ENCODE data around the gene PNRC1. TPM values are rescaled to one million over a fixed set of nuclear protein-coding genes. Genes with fewer than 3 reads are reported as not detected.

Gene PNRC1
- total and polyA plus RNA-seq, 2 experiments from 2014 or later: 35.0 to 38.6 TPM

DNA sequence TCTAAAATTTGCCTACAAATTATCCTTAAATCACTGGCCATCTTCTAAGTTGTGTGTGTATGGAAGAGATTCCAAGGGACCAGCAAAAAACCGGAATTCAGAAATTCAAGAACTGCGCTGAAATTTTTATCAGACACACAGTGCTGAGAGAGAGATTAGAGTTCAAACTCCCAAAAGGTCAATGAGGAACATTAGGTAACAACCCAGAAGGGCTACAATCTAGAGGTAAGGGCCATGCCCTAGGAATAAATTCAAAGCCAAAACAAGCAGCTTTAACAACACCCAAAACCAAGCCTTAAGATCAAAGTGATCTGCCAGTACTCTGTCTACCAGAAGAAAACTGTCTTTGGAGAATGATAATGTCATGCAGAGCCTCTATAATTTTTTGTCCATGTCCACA is 19.6 kb downstream of the PNRC1 start:
- H2AFZ ChIP-seq: no peak overlapping the region
- Mint-ChIP-seq H3K4me3 (no peak overlapping the region), H3K36me3 (ENCODE audit: low read depth) (peaks cover 5% of the 10 kb centered on the region), H3K27me3 (ENCODE audit: insufficient read depth, low read depth, poor library complexity) (peaks cover 1% of the 10 kb centered on the region), H3K4me1 (no peaks in the 10 kb centered on the region), H3K9me3 (no peaks in the 10 kb centered on the region), H3K27ac (no peak overlapping the region)
- no peak overlapping the region for H3K4me3 ChIP-seq
- no peaks in the 10 kb centered on the region for H4K20me1 ChIP-seq (replicated peaks; ENCODE audit: insufficient read depth)
- no peak overlapping the region for H3K27ac ChIP-seq (ENCODE audit: low read depth)
- TF ChIP-seq, protein P1, sequence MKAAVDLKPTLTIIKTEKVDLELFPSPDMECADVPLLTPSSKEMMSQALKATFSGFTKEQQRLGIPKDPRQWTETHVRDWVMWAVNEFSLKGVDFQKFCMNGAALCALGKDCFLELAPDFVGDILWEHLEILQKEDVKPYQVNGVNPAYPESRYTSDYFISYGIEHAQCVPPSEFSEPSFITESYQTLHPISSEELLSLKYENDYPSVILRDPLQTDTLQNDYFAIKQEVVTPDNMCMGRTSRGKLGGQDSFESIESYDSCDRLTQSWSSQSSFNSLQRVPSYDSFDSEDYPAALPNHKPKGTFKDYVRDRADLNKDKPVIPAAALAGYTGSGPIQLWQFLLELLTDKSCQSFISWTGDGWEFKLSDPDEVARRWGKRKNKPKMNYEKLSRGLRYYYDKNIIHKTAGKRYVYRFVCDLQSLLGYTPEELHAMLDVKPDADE (IDR thresholded peaks at IDR 0.05): no peak
- no peak for TF ChIP-seq ZNF331 (CRISPR knock-in tag; IDR thresholded peaks at IDR 0.05; ENCODE audit: low read depth)
- no peak for TF ChIP-seq JUNB (IDR thresholded peaks at IDR 0.05; ENCODE audit: unreplicated experiment)
- TF ChIP-seq EZH2phosphoT487 (IDR thresholded peaks at IDR 0.05; ENCODE audit: unreplicated experiment): no peak
- TF ChIP-seq, protein P2, sequence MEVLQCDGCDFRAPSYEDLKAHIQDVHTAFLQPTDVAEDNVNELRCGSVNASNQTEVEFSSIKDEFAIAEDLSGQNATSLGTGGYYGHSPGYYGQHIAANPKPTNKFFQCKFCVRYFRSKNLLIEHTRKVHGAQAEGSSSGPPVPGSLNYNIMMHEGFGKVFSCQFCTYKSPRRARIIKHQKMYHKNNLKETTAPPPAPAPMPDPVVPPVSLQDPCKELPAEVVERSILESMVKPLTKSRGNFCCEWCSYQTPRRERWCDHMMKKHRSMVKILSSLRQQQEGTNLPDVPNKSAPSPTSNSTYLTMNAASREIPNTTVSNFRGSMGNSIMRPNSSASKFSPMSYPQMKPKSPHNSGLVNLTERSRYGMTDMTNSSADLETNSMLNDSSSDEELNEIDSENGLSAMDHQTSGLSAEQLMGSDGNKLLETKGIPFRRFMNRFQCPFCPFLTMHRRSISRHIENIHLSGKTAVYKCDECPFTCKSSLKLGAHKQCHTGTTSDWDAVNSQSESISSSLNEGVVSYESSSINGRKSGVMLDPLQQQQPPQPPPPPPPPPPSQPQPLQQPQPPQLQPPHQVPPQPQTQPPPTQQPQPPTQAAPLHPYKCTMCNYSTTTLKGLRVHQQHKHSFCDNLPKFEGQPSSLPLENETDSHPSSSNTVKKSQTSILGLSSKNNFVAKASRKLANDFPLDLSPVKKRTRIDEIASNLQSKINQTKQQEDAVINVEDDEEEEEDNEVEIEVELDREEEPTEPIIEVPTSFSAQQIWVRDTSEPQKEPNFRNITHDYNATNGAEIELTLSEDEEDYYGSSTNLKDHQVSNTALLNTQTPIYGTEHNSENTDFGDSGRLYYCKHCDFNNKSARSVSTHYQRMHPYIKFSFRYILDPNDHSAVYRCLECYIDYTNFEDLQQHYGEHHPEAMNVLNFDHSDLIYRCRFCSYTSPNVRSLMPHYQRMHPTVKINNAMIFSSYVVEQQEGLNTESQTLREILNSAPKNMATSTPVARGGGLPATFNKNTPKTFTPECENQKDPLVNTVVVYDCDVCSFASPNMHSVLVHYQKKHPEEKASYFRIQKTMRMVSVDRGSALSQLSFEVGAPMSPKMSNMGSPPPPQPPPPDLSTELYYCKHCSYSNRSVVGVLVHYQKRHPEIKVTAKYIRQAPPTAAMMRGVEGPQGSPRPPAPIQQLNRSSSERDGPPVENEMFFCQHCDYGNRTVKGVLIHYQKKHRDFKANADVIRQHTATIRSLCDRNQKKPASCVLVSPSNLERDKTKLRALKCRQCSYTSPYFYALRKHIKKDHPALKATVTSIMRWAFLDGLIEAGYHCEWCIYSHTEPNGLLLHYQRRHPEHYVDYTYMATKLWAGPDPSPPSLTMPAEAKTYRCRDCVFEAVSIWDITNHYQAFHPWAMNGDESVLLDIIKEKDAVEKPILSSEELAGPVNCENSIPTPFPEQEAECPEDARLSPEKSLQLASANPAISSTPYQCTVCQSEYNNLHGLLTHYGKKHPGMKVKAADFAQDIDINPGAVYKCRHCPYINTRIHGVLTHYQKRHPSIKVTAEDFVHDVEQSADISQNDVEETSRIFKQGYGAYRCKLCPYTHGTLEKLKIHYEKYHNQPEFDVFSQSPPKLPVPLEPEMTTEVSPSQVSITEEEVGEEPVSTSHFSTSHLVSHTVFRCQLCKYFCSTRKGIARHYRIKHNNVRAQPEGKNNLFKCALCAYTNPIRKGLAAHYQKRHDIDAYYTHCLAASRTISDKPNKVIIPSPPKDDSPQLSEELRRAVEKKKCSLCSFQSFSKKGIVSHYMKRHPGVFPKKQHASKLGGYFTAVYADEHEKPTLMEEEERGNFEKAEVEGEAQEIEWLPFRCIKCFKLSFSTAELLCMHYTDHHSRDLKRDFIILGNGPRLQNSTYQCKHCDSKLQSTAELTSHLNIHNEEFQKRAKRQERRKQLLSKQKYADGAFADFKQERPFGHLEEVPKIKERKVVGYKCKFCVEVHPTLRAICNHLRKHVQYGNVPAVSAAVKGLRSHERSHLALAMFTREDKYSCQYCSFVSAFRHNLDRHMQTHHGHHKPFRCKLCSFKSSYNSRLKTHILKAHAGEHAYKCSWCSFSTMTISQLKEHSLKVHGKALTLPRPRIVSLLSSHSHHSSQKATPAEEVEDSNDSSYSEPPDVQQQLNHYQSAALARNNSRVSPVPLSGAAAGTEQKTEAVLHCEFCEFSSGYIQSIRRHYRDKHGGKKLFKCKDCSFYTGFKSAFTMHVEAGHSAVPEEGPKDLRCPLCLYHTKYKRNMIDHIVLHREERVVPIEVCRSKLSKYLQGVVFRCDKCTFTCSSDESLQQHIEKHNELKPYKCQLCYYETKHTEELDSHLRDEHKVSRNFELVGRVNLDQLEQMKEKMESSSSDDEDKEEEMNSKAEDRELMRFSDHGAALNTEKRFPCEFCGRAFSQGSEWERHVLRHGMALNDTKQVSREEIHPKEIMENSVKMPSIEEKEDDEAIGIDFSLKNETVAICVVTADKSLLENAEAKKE (CRISPR knock-in tag; IDR thresholded peaks at IDR 0.05): no peak
- TF ChIP-seq NANOG (IDR thresholded peaks at IDR 0.05; ENCODE audit: borderline replicate concordance): no peak
- TF ChIP-seq ZNF114 (CRISPR knock-in tag; IDR thresholded peaks at IDR 0.05): no peak
- no peak for TF ChIP-seq POLR2AphosphoS5 (IDR thresholded peaks at IDR 0.05; ENCODE audit: low read depth)
- no peak for TF ChIP-seq CREB1 (CRISPR knock-in tag; IDR thresholded peaks at IDR 0.05; ENCODE audit: low read depth)
- TF ChIP-seq, protein P3, sequence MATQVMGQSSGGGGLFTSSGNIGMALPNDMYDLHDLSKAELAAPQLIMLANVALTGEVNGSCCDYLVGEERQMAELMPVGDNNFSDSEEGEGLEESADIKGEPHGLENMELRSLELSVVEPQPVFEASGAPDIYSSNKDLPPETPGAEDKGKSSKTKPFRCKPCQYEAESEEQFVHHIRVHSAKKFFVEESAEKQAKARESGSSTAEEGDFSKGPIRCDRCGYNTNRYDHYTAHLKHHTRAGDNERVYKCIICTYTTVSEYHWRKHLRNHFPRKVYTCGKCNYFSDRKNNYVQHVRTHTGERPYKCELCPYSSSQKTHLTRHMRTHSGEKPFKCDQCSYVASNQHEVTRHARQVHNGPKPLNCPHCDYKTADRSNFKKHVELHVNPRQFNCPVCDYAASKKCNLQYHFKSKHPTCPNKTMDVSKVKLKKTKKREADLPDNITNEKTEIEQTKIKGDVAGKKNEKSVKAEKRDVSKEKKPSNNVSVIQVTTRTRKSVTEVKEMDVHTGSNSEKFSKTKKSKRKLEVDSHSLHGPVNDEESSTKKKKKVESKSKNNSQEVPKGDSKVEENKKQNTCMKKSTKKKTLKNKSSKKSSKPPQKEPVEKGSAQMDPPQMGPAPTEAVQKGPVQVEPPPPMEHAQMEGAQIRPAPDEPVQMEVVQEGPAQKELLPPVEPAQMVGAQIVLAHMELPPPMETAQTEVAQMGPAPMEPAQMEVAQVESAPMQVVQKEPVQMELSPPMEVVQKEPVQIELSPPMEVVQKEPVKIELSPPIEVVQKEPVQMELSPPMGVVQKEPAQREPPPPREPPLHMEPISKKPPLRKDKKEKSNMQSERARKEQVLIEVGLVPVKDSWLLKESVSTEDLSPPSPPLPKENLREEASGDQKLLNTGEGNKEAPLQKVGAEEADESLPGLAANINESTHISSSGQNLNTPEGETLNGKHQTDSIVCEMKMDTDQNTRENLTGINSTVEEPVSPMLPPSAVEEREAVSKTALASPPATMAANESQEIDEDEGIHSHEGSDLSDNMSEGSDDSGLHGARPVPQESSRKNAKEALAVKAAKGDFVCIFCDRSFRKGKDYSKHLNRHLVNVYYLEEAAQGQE (IDR thresholded peaks at IDR 0.05; ENCODE audit: unreplicated experiment): no peak
- TF ChIP-seq STAT1 (IDR thresholded peaks at IDR 0.05; ENCODE audit: unreplicated experiment): no peak
- TF ChIP-seq, protein P4, sequence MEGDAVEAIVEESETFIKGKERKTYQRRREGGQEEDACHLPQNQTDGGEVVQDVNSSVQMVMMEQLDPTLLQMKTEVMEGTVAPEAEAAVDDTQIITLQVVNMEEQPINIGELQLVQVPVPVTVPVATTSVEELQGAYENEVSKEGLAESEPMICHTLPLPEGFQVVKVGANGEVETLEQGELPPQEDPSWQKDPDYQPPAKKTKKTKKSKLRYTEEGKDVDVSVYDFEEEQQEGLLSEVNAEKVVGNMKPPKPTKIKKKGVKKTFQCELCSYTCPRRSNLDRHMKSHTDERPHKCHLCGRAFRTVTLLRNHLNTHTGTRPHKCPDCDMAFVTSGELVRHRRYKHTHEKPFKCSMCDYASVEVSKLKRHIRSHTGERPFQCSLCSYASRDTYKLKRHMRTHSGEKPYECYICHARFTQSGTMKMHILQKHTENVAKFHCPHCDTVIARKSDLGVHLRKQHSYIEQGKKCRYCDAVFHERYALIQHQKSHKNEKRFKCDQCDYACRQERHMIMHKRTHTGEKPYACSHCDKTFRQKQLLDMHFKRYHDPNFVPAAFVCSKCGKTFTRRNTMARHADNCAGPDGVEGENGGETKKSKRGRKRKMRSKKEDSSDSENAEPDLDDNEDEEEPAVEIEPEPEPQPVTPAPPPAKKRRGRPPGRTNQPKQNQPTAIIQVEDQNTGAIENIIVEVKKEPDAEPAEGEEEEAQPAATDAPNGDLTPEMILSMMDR (conservative IDR thresholded peaks at IDR 0.05; ENCODE audit: low read depth in 2 of 2): no peak
- TF ChIP-seq EZH2 (IDR thresholded peaks at IDR 0.05; ENCODE audit: low read depth, unreplicated experiment): no peak
- DNase-seq (ENCODE audit: low spot score): no peak
- H3K4me1 ChIP-seq (ENCODE audit: insufficient read depth): no peaks in the 10 kb centered on the region
- H3F3A ChIP-seq (replicated peaks; ENCODE audit: low read depth): no peaks in the 10 kb centered on the region
- no peaks in the 10 kb centered on the region for H3K9me2 ChIP-seq (ENCODE audit: insufficient read depth)
- H3K4me2 ChIP-seq: no peak overlapping the region
- H3K36me3 ChIP-seq (ENCODE audit: insufficient read depth): no peaks in the 10 kb centered on the region
- no peaks in the 10 kb centered on the region for H3K27me3 ChIP-seq (ENCODE audit: insufficient read depth)
- ATAC-seq: no peak
- no peaks in the 10 kb centered on the region for H3K79me2 ChIP-seq (replicated peaks; ENCODE audit: insufficient read depth)

Measured in GM23338 (cell line).